ENCODE measurements around the gene ICE2. TPM values are rescaled to one million over a fixed set of nuclear protein-coding genes. Genes with fewer than 3 reads are reported as not detected.

ICE2 gene
- 10 to 100 TPM; 71.6 to 71.8 TPM for total RNA-seq

GRCh38 chr15:60478566-60479360, at the start of gene ICE2:
Gene ICE2 (minus strand): TSS chr15:60479142. CDS start chr15:60477977, 1,165 bp downstream.

GRCh38 chr15:60397772-60398445, 81.0 kb downstream of the ICE2 start, which contains the start of gene ANXA2:
Gene ANXA2 (minus strand): TSS chr15:60397986. CDS start chr15:60386075, 11,911 bp downstream.

Other genes starting within 250 kb of the ICE2 start
- 100 to 1,000 TPM; 287 to 289 TPM for gene ANXA2, start 81.2 kb downstream of the ICE2 start, total RNA-seq

All from activated naive CD4-positive, alpha-beta T cell treated with anti-CD3 and anti-CD28 coated beads, Interleukin-2, amount 10 ng/mL, durations not matched to agents 5 hours and 36 hours (primary cell).